ENCODE data around the gene CCDC87. TPM values are rescaled to one million over a fixed set of nuclear protein-coding genes. Genes with fewer than 3 reads are reported as not detected.

CCDC87 gene
- total and polyA plus RNA-seq, 4 donors, result 0.21 to 0.77 (median 0.46) TPM

- Histone ChIP-seq H3K27ac (ENCODE audit: low read depth, low read length) (no peak within 1 kb of the TSS), H3K9me3 (ENCODE audit: control insufficient read depth, insufficient read depth, low read length) (no peaks in the 10 kb centered on the region), H3K4me3 (ENCODE audit: low read depth, low read length) (peak within 1 kb of the TSS; percentile 39), H3K27me3 (ENCODE audit: control insufficient read depth, insufficient read depth, low read length) (no peaks in the 10 kb centered on the region), H3K36me3 (ENCODE audit: control insufficient read depth, insufficient read depth, low read length) (peaks cover 36% of the 10 kb centered on the region), H3K4me1 (ENCODE audit: control insufficient read depth, insufficient read depth, low read length) (peaks cover 14% of the 10 kb centered on the region)
- 4% methylated on average over 77 of the region's 77 CpGs for WGBS (ENCODE audit: insufficient coverage)
- peak; percentile 62 to 94 (median 73) for DNase-seq (ENCODE audit: low read depth in 4 of 6, low spot score in 6 of 6)
These were observed 24.5 kb downstream of the CCDC87 start, which contains the start of gene CTSF for GRCh38 chr11:66568124-66568916. Gene CTSF (minus strand): TSS chr11:66568606. CDS start chr11:66568486, 120 bp downstream.

GRCh38 chr11:66567787-66568123, 25.1 kb downstream of the CCDC87 start:
- H3K27me3 ChIP-seq (ENCODE audit: control insufficient read depth, insufficient read depth, low read length), result no peaks in the 10 kb centered on the region
- H3K9me3 ChIP-seq (ENCODE audit: control insufficient read depth, insufficient read depth, low read length), result no peaks in the 10 kb centered on the region
- 48% methylated on average over 13 of the region's 15 CpGs for WGBS (ENCODE audit: insufficient coverage)
- peaks cover 41% of the 10 kb centered on the region for H3K36me3 ChIP-seq (ENCODE audit: control insufficient read depth, insufficient read depth, low read length)
- H3K27ac ChIP-seq (ENCODE audit: low read depth, low read length), result no peak overlapping the region
- H3K4me1 ChIP-seq (ENCODE audit: control insufficient read depth, insufficient read depth, low read length), result peaks cover 14% of the 10 kb centered on the region
- H3K4me3 ChIP-seq (ENCODE audit: low read depth, low read length), result peak overlapping the region; percentile 39
- DNase-seq (ENCODE audit: low read depth in 4 of 6, low spot score in 6 of 6), result no peak

GRCh38 chr11:66566221-66566620, 26.6 kb downstream of the CCDC87 start:
- 99% methylated on average over 7 of the region's 8 CpGs for WGBS (ENCODE audit: insufficient coverage)
- H3K27me3 ChIP-seq (ENCODE audit: control insufficient read depth, insufficient read depth, low read length), result no peaks in the 10 kb centered on the region
- H3K36me3 ChIP-seq (ENCODE audit: control insufficient read depth, insufficient read depth, low read length), result peaks cover 53% of the 10 kb centered on the region
- no peak for DNase-seq (ENCODE audit: low read depth in 4 of 6, low spot score in 6 of 6)
- H3K4me3 ChIP-seq (ENCODE audit: low read depth, low read length), result no peak overlapping the region
- H3K9me3 ChIP-seq (ENCODE audit: control insufficient read depth, insufficient read depth, low read length), result no peaks in the 10 kb centered on the region
- H3K27ac ChIP-seq (ENCODE audit: low read depth, low read length), result no peak overlapping the region
- H3K4me1 ChIP-seq (ENCODE audit: control insufficient read depth, insufficient read depth, low read length), result peaks cover 14% of the 10 kb centered on the region

GRCh38 chr11:66564984-66565383, 27.9 kb downstream of the CCDC87 start:
- Histone ChIP-seq H3K27ac (ENCODE audit: low read depth, low read length) (no peak overlapping the region), H3K4me3 (ENCODE audit: low read depth, low read length) (no peak overlapping the region), H3K4me1 (ENCODE audit: control insufficient read depth, insufficient read depth, low read length) (peaks cover 14% of the 10 kb centered on the region), H3K27me3 (ENCODE audit: control insufficient read depth, insufficient read depth, low read length) (no peaks in the 10 kb centered on the region), H3K36me3 (ENCODE audit: control insufficient read depth, insufficient read depth, low read length) (peaks cover 59% of the 10 kb centered on the region), H3K9me3 (ENCODE audit: control insufficient read depth, insufficient read depth, low read length) (no peaks in the 10 kb centered on the region)
- DNase-seq (ENCODE audit: low read depth in 4 of 6, low spot score in 6 of 6), result no peak
- WGBS (ENCODE audit: insufficient coverage), result 93% methylated on average over 2 of the region's 5 CpGs

GRCh38 chr11:66564538-66564937, 28.3 kb downstream of the CCDC87 start:
- DNase-seq (ENCODE audit: low read depth in 4 of 6, low spot score in 6 of 6), result no peak
- peaks cover 14% of the 10 kb centered on the region for H3K4me1 ChIP-seq (ENCODE audit: control insufficient read depth, insufficient read depth, low read length)
- H3K9me3 ChIP-seq (ENCODE audit: control insufficient read depth, insufficient read depth, low read length), result no peaks in the 10 kb centered on the region
- H3K36me3 ChIP-seq (ENCODE audit: control insufficient read depth, insufficient read depth, low read length), result peaks cover 59% of the 10 kb centered on the region
- WGBS (ENCODE audit: insufficient coverage), result 88% methylated on average over 13 of the region's 14 CpGs
- H3K27me3 ChIP-seq (ENCODE audit: control insufficient read depth, insufficient read depth, low read length), result no peaks in the 10 kb centered on the region
- no peak overlapping the region for H3K27ac ChIP-seq (ENCODE audit: low read depth, low read length)
- H3K4me3 ChIP-seq (ENCODE audit: low read depth, low read length), result no peak overlapping the region

- no peak for DNase-seq (ENCODE audit: low read depth in 4 of 6, low spot score in 6 of 6)
- Histone ChIP-seq H3K27ac (ENCODE audit: low read depth, low read length) (no peak overlapping the region), H3K9me3 (ENCODE audit: control insufficient read depth, insufficient read depth, low read length) (no peaks in the 10 kb centered on the region), H3K4me3 (ENCODE audit: low read depth, low read length) (no peak overlapping the region), H3K4me1 (ENCODE audit: control insufficient read depth, insufficient read depth, low read length) (peaks cover 20% of the 10 kb centered on the region), H3K27me3 (ENCODE audit: control insufficient read depth, insufficient read depth, low read length) (peaks cover 2% of the 10 kb centered on the region), H3K36me3 (ENCODE audit: control insufficient read depth, insufficient read depth, low read length) (peaks cover 59% of the 10 kb centered on the region)
- WGBS (ENCODE audit: insufficient coverage), result 90% methylated on average over 5 of the region's 10 CpGs
These were observed 29.0 kb downstream of the CCDC87 start for GRCh38 chr11:66563832-66564231.

- H3K4me3 ChIP-seq (ENCODE audit: low read depth, low read length), result no peak overlapping the region
- no peak overlapping the region for H3K27ac ChIP-seq (ENCODE audit: low read depth, low read length)
- H3K4me1 ChIP-seq (ENCODE audit: control insufficient read depth, insufficient read depth, low read length), result peaks cover 16% of the 10 kb centered on the region
- H3K27me3 ChIP-seq (ENCODE audit: control insufficient read depth, insufficient read depth, low read length), result peaks cover 8% of the 10 kb centered on the region
- peaks cover 59% of the 10 kb centered on the region for H3K36me3 ChIP-seq (ENCODE audit: control insufficient read depth, insufficient read depth, low read length)
- 87% methylated on average over 13 of the region's 20 CpGs for WGBS (ENCODE audit: insufficient coverage)
- peak in 1 of 6 donors; percentile 0 for DNase-seq (ENCODE audit: low read depth in 4 of 6, low spot score in 6 of 6)
- H3K9me3 ChIP-seq (ENCODE audit: control insufficient read depth, insufficient read depth, low read length), result no peaks in the 10 kb centered on the region
These were observed 29.8 kb downstream of the CCDC87 start for GRCh38 chr11:66562907-66563583.

- H3K27ac ChIP-seq (ENCODE audit: low read depth, low read length), result no peak overlapping the region
- no peaks in the 10 kb centered on the region for H3K9me3 ChIP-seq (ENCODE audit: control insufficient read depth, insufficient read depth, low read length)
- H3K36me3 ChIP-seq (ENCODE audit: control insufficient read depth, insufficient read depth, low read length), result peaks cover 57% of the 10 kb centered on the region
- H3K4me1 ChIP-seq (ENCODE audit: control insufficient read depth, insufficient read depth, low read length), result peaks cover 9% of the 10 kb centered on the region
- WGBS (ENCODE audit: insufficient coverage), result 100% methylated on average over 1 of the region's 2 CpGs
- H3K27me3 ChIP-seq (ENCODE audit: control insufficient read depth, insufficient read depth, low read length), result peaks cover 13% of the 10 kb centered on the region
- DNase-seq (ENCODE audit: low read depth in 4 of 6, low spot score in 6 of 6), result no peak
- H3K4me3 ChIP-seq (ENCODE audit: low read depth, low read length), result no peak overlapping the region
These were observed 30.6 kb downstream of the CCDC87 start for GRCh38 chr11:66562275-66562674.

- DNase-seq (ENCODE audit: low read depth in 4 of 6, low spot score in 6 of 6), result no peak
- peaks cover 8% of the 10 kb centered on the region for H3K4me1 ChIP-seq (ENCODE audit: control insufficient read depth, insufficient read depth, low read length)
- no peak overlapping the region for H3K4me3 ChIP-seq (ENCODE audit: low read depth, low read length)
- no peaks in the 10 kb centered on the region for H3K9me3 ChIP-seq (ENCODE audit: control insufficient read depth, insufficient read depth, low read length)
- 92% methylated on average over 7 of the region's 9 CpGs for WGBS (ENCODE audit: insufficient coverage)
- peaks cover 13% of the 10 kb centered on the region for H3K27me3 ChIP-seq (ENCODE audit: control insufficient read depth, insufficient read depth, low read length)
- peaks cover 54% of the 10 kb centered on the region for H3K36me3 ChIP-seq (ENCODE audit: control insufficient read depth, insufficient read depth, low read length)
- H3K27ac ChIP-seq (ENCODE audit: low read depth, low read length), result no peak overlapping the region
These were observed 31.0 kb downstream of the CCDC87 start for GRCh38 chr11:66561975-66562248.
